ENCODE data around the gene RBM44.
"Not testable (repeated sequence)": the region's sequence is repeated elsewhere in the genome, so short reads cannot be mapped to it uniquely, and the experiment has no call there.

The RBM44 gene

DNA sequence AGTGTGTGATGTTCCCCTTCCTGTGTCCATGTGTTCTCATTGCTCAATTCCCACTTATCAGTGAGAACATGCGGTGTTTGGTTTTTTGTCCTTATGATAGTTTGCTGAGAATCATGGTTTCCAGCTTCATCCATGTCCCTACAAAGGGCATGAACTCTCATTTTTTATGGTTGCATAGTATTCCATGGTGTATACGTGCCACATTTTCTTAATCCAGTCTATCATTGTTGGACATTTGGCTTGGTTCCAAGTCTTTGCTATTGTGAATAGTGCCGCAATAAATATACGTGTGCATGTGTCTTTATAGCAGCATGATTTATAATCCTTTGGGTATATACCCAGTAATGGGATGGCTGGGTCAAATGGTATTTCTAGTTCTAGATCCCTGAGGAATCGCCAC is 14.9 kb upstream of the RBM44 start:
- DNase-seq, result not testable (repeated sequence)

DNA sequence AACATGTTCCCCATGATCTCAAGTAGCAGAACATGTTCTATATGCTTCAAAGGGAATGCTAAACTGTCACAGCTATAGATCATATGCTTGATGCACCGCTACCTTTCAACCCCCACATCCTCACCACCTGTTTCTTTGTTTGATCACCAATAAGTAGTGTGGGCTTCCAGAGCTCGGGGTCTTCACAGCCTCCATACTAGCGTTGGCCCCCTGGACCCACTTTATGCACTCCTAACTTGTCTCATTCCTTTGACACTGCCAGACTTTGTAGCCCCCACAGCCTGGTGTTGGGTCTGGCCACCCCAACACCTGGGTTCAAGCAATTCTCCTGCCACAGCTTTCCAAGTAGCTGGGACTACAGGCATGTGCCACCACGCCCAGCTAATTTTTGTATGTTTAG is 11.6 kb upstream of the RBM44 start:
- DNase-seq, result no peak

DNA sequence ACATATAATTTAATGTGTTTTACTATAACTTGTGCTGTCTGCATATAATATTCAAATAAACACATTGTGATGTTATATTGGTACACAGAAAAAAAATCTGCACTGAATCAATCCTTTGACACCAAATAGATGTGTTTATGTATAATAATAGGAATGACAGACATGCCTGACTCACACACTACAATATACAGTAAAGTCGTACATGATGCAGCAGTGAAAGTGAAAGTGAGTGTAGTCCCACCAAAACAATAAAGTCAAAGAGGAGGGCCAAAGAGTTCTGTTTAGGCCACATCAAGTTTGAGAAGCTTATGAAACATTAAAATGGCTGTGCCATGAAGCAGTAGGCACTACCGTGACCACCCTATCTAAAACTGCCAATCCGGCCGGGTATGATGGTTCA is 8.2 kb upstream of the RBM44 start:
- DNase-seq, result no peak

DNA sequence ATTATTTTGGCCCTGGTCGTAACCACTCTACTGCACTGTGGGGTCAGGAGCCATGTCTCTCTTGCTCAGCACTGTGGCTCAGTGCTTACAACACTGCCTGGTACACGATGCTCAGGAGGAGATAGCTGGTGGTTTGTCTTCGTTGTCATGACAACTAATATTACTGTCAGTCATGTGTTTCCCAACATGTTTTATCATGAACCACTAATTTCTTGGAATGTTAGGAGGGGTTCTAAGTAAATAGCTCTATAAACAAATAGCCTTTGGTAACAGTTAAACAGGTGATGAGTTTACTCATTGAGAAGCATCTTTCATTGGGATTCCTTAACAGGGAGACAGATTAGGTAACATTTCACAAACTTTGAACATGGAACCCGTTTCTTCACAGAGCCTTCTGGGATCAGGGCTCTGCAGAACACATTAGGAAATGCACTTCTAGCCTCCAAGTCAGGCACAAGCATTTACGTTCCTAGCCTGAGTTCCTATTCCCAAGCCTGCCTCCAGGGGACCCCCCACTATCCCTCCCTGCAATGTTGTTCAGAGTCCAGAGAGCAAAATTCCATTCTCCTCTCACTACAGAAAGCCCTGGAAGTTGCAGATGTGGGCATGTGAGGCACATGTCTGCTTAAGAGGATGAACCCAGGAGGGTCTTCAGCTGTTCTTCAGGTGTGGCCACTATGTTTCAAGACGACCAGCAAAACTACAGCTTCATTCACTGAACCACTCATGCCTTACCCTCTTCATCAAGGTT is 6.4 kb upstream of the RBM44 start:
- DNase-seq, result no peak

DNA sequence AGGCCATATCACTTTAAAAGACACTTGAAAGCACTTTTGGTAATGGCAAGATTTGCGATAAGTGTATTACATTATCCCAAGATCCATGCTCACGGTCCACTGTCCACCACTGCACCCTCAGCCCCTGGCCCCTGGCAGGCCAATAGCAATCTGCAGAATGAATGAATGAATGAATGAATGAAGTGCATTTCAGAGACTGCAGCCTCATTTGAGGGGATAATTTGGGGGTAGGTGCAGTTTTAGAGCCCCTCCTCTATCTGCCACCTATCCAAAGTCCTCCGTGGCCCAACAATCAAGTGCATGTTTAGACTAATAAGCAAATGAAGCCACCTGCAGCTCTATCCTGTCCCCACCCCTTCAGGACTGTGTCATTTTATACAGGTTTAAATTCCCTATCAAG is 1.3 kb upstream of the RBM44 start:
- DNase-seq, result no peak

DNA sequence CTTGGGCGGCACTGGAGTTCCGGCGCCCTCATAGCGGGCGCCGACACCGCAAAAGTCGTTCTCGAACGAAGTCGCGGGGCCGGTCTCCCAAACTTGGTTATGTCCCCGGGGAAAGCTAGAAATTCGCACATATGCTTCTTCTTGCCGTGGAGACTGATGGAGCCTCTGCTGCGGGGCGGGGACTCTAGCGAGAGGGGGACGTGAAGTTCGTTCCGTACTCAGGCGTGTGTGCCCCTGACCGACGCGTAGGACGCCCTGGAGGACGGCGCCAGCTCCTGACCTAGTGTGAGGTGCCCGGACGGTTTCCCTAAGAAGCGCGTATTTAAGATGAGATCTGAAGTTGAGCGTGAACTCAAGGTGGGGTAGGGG is 465 bp downstream of the RBM44 start:
- DNase-seq, result no peak

DNA sequence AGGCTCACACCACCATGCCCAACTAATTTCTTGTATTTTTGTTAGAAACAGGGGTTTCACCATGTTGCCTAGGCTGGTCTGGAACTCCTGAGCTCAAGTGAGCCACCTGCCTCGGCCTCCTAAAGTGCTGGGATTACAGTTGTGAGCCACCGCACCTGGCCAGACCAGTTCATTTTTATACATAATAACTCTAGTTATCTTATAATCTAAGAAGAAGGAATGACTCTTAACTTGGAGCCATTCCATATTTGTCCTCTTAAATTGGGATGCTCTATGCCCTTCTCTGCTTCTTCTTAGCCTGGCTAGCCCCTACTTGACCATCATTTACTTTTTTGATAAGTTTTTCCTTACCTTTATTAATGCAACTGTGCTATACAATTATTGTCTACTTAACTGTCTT is 2.9 kb downstream of the RBM44 start:
- DNase-seq, result no peak

DNA sequence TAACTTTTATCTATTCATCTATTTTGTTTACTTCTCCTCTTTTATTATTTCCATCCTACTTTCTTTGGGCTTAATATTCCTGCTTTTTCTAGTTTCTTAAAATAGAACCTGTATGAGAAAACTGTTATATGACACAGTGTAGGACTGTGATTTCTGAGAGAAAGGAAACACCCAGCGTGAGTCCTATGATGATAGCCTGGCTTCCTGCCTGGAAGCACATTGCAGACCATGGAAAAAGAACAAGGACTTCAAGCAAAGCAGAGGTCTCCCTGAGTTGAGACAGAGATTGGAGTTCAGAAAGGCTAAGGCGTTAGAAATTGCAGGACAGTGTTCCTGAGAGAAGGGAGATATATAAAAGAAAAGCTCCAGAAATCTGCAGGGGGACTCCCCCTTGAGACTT is 7.8 kb downstream of the RBM44 start:
- no peak for DNase-seq

DNA sequence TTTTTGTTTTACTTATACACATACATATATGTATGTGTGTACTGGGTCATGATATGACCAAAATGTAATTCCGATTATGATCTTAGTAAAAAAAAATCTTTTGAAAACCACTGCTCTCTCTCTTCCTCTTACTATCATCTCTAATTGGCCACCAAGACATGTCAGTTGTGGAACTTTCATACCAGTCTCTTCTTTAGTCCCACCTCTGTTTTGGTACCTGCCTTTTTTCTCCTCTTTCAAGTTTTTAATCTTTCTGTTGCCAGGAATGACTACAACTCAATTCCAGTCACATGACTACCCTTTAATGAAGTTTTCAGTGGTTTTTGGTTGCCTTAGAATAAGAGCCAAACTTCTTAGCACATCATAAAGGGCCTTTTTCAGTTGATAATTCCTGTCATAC is 17.1 kb downstream of the RBM44 start:
- DNase-seq, result no peak

DNA sequence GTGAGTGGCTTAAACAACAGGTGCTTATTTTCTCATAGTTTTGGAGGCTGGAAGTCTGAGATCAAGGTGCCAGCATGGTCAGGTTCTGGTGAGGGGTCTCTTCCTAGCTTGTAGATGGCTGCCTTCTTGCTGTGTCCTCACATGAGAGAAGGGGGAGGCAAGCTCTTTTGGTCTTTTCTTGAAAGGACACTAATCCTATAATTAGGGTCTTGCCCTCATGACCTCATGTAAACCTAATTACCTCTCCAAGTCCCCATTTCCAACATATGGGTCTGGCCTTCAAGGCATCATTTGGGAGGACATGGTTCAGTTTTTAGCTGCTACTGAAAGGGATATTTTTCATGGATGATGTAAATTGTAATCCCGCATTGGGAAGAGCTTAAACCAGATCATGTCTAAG is 18.0 kb downstream of the RBM44 start:
- DNase-seq, result no peak

DNA sequence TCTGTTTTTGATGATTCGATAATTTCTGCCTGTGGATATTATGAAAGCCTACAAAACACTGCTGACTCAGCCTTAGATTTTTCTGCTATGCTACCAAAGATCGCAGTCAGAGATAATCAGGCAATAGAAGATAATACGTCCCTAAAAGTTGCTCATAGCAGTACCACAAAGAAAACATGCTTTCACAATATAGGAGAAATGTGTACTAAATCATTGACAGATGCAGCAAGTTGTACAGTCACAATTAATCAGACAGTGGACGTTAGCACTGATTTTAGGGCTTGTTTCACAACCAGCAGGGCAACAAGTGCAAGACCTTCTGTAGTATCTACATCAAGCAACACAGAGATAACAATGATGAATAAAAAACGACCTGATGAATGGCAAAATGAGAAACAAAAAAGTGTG is 19.5 kb downstream of the RBM44 start:
- DNase-seq, result peak; percentile 5

DNA sequence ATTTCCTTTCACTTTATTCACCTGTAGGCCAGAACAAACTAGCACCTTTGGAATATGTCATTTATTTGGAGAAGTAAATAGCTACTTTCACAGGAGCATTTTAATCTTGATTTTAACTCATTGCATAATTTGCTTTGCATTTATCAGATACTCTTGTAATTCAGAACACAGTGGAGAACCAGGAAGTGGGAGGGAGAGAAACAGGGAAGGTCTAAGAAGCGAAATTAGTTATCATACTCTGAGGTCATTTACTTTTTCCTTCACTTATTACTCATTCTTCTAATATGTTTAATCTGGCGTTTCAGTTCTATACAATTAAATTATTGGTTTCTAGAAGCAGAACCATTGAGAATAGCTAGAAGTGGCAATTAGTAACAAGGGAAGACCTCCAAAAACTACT is 20.7 kb downstream of the RBM44 start:
- DNase-seq, result no peak

DNA sequence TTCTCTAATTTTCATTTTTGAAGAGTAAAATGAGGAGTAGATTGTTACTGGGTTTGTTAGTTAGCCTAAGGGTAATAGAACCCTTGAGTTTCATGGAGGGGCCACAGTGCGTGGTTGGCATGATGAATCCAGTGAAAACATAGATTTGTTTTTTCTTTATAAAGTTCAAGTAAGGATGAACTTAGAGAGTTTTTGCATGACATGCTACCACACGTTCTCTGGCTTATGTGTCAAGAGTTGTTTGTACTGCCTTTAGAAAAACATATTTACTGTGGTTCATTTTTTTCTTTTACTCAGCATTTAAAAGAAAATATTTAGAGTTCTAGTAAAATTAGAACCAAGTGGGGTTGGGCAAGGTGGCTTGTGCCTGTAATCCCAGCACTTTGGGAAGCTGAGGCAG is 21.8 kb downstream of the RBM44 start:
- no peak for DNase-seq

DNA sequence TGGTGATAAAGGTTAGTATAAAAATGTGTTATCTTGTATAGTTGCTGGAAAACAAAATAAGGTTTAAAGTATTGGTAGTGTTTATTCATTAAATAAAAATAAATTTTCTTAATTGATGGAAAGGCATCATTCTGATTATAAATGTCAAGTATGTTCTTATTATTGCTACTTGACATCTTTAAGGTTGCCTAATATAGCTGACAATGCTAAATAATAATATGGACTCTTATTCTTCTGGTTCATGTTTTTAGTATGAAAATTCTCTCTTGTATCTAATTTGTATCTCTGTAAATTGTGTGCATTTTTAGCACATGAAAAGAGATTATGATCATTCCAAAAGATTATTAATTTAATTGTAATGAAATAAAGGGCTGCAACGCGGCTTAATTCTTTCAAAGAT is 25.0 kb downstream of the RBM44 start:
- DNase-seq, result no peak

DNA sequence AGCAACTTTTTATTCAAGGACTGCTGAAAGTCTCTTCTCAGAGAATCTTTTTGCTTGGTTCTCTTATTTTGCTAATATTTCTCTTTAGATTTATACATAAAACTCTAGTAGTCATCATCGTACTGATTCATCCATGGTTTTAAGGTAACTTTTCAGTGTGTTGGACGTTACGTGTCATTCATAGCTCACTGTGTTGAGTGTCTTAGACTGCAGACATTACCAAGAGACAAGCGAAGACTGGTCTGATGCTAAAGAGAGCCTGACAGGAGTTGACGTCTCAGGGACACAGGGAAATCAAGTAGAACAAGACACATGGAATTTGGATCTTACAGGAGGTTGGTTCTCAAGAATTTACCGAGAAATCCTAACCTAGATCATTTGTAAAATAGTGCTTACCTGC is 25.5 kb downstream of the RBM44 start:
- DNase-seq, result no peak

DNA sequence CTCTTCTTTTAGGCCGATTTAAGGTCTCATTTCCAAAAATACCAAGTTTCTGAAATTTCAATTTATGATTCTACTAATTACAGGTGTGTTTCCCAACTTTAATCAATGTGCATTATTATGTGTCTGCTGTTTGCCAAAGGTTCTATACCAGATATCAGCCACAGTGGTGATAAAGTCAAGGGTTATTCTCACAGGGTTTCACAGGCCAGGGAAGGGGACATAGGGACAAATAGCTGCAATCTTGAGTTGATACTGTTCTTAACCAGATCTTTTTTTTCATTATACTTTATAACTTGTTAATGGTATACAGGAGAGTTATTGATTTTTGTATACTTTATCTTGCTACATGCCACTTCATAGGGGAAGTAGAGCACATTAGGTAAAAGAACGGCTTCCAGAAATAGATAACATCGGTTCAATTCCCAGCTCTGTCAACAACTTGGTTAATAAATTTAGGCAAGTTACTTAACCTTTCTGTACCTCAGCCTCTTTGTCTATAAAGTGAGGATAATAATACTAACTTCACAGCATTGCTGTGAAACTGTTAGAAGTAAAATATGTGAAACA is 28.9 kb downstream of the RBM44 start:
- DNase-seq, result no peak

DNA sequence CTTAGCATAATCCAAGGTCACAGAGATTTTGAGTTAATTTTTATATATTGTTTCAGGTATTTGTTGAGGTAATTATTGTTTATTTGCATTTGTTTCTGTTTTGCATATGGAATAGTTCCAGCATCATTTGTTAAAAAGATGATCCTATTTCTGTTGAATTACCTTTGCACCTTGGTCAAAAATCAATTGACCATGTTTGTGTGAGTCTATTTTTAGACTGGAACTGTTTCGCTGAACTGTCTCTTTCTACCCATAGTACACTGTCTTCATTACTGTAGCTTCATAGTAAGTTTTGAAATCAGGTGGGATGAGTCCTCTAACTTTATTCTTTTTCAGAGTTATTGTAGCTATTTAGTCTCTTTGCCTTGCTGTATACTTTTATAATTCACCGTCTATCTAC is 31.9 kb downstream of the RBM44 start:
- no peak for DNase-seq

DNA sequence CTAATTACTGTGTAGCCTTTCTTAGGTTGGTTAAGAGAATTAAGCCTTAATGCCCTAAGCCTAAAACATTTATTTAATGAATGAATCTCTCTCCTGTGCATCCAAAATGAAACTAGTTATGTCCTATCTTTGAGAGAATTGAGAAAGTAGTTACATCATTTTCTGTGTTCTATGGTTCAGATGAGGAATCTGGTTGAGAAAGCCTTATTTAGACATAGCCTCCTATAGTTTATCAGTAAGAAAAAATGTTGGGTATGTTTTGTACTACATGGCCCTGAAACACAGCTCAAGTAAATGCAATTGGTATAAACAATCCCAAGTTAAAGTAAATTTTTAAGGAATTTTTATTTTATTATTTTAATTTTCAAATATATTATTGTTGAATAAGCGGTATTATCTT is 35.0 kb downstream of the RBM44 start:
- DNase-seq, result no peak

DNA sequence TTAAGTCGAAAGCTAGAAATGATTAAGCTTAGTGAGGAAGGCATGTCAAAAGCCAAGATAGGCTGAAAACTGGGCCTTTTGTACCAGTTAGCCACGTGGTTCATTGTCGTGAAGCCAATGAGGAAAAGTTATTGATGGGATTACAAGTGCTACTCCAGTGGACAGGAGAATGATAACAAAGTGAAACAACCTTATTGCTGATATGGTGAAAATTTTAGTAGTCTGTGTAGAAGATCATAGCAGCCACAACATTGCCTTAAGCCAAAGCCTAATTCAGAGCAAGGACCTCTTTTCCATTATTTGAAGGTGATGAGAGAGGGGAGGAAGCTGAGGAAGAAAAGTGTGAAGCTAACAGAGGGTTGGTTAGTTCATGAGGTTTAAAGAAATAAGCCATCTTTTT is 36.8 kb downstream of the RBM44 start:
- DNase-seq, result no peak

DNA sequence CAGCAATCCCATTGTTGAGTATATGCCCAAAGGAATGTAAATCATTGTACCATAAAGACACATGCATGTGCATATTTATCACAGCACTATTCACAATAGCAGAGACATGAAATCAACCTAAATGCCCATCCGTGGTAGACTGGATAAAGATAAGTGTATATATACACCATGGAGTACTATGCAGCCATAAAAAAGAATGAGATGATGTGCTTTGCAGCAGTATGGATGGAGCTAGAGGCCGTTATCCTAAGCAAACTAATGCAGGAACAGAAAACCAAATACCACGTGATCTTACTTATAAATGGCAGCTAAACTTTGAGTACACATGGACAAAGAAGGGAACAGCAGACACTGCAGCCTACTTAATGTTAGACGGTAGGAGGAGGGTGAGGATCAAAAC is 42.5 kb downstream of the RBM44 start:
- no peak for DNase-seq

DNA sequence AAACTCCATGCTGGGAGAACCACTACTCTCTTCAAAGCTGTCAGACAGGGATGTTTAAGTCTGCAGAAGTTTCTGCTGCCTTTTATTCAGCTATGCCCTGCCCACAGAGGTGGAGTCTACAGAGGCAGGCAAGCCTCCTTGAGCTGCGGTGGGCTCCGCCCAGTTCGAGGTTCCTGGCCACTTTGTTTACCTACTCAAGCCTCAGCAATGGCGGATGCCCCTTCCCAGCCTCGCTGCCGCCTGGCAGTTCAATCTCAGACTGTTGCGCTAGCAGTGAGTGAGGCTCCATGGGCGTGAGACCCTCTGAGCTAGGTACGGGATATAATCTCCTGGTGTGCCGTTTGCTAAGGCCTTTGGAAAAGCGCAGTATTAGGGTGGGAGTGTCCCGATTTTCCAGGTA is 50.4 kb downstream of the RBM44 start:
- not testable (repeated sequence) for DNase-seq

DNA sequence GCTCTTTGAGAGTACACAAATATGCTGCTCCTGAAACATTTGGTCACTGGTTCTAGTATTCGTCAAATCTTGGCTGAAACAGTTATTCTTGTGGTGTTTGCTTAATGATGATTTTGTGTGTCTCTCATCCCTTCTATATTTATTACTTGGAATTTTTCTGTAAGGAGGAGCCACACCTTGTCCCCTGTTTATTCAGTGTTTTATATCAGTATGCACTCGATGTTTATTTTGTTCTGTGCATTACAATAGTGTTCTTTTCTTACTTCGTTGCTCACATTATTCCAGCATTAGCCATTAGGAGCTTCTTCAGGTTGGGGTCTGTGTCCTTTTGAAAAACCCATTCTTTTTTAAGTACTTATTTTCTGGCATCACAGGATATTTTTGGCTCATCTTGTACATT is 55.7 kb downstream of the RBM44 start:
- no peak for DNase-seq

DNA sequence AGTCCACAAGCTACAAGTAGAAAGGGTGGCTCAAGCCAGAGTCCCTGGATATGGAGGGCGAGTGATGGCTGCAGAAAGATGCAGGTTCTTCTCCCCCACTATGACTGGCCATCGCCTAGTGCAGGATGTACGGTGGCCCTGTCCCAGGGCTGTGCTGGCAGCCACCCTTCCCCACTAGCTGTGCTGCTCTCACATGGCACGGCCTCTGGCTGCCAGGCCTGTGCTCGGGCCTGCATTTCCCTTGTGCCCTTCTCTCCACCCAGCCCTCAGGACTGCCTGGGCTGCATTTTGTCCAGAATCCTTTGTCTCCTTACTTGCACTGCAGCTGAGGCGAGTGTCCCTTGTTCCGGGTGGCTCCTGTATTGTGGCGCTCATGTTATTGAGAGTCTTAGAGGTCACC is 59.2 kb downstream of the RBM44 start:
- DNase-seq, result no peak

DNA sequence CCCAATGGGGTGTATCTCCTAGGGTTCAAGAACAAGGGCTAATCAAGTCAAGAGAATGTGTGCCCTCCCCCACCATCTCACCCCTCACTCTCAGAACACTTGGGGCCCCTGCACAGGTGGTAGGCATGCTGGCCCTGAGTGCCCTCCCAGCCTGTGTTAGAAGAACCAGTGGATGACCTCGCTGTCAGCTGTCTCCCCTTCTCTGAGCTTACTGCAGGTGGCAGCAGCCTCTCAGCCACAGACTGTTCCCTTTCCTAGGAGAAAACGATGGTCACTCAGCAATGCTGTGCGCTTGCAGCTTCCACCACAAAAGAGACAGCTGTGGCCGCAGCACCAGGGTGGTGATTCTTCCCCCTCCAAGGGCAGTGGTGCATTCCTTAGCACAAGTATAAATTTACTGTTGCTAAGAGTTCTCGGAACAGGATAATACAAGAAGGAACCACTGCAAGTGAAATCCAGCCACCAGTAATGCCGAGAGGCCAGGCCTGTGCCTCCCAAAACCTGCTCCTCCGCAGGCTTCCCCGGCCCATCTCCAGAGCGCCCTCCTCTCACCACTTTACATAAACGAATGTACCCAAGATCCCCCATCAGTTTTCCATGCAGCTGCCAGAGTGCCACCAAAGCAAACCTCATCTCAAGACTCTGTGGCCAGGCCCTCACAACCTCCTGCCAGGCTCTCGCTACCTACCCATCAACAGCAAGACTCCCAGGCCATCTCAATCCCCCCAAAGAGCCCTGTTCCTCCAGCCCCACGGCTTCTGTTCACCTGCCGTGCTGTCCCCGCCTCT is 59.9 kb downstream of the RBM44 start:
- DNase-seq, result no peak

DNA sequence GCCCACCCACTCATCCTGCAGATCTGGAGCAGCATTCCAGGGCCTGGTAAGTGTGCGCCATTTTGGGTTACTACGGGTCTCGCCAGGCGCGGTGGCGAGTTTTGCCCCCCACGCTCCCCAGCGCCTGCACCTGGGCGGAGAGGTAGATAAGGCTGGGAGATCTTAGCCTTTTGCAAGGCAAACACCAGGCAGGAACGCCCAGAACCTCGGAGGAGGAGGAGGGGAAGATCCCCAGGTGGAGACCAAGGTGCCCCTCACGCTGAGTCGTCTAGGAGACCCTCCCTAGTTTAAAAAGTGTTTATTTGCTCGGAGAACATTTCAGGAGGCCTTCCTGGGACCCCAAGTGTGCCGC is 60.5 kb downstream of the RBM44 start:
- no peak for DNase-seq

All from T1000 (cell line).